GM12878 (cell line): ENCODE results near the gene IER3. TPM values are rescaled to one million over a fixed set of nuclear protein-coding genes. Genes with fewer than 3 reads are reported as not detected.
"Not testable (repeated sequence)": the region's sequence is repeated elsewhere in the genome, so short reads cannot be mapped to it uniquely, and the experiment has no call there.

Source experiments
- ATAC-seq: fragments of 200-7000 bp; cut with Tn5 transposase; 3 replicates; pipeline ENCODE4 v1.9.1; 2020; ENCODE audit warnings: mild to moderate bottlenecking, moderate library complexity
- BruUV-seq: library from RNA; stranded (reverse); fragments of 400-500 nt; replicated peaks from 2 replicates; lab custom pipeline; 2021; lab: Mats Ljungman, UMichigan
- CTCF ChIA-PET: fragments of 300-600 bp; sonication (Branson Sonifier 250); formaldehyde crosslinking; extraction: SDS; loops from one replicate; lab custom pipeline; 2021; ENCODE audit warnings: inconsistent platforms; lab: Yijun Ruan, JAX
- POLR2A ChIA-PET: fragments of 350-600 bp; formaldehyde crosslinking; extraction: SDS; loops from one replicate; lab custom pipeline; 2021; ENCODE audit warnings: inconsistent platforms; lab: Charles Lee
- RAD21 ChIA-PET: fragments of 300-600 bp; sonication (Branson Sonifier 250); formaldehyde crosslinking; loops from one replicate; lab custom pipeline; 2023; ENCODE audit warnings: antibody characterized with exemption; ENCODE audit not compliant: unreplicated experiment; lab: Charles Lee
- SMC1A ChIA-PET: fragments of 300-600 bp; sonication (Branson Sonifier 250); formaldehyde crosslinking; loops from one replicate; lab custom pipeline; 2023; ENCODE audit not compliant: unreplicated experiment, uncharacterized antibody; lab: Charles Lee
- DNase-seq: peaks from one replicate; pipeline ENCODE4 v3.0.0-alpha.2; 2011; ENCODE audit warnings: low read depth, low spot score
- FAIRE-seq: peaks from 3 replicates; lab custom pipeline; 2011; peaks lifted over from hg19 to GRCh38; lab: Jason Lieb, UNC
- H2AFZ ChIP-seq: 2 replicates; pipeline ENCODE4 v1.6.0; 2011; ENCODE audit warnings: low read depth, low read length, control low read depth; ENCODE audit not compliant: control insufficient read depth
- H3K27ac ChIP-seq: 2 replicates; pipeline ENCODE4 v1.5.1; 2011; ENCODE audit warnings: control low read depth; ENCODE audit not compliant: control insufficient read depth, insufficient read depth
- H3K27me3 ChIP-seq, 2 experiments: replicated peaks in 1 of 2; 2 replicates each; pipeline versions ENCODE4 v1.6.0 to v1.6.1; 2011; ENCODE audit warnings: low read length in 1 of 2; ENCODE audit not compliant: control insufficient read depth in 2 of 2, insufficient read depth in 2 of 2
- H3K36me3 ChIP-seq, 2 experiments: 2 replicates each; pipeline ENCODE4 v1.5.1; 2011; ENCODE audit warnings: low read length in 1 of 2; ENCODE audit not compliant: control insufficient read depth in 2 of 2, insufficient read depth in 2 of 2
- H3K4me1 ChIP-seq: 2 replicates; pipeline ENCODE4 v1.6.1; 2011; ENCODE audit warnings: mild to moderate bottlenecking, low read length, moderate library complexity, mixed read lengths; ENCODE audit not compliant: control insufficient read depth, insufficient read depth
- H3K4me2 ChIP-seq: 2 replicates; pipeline ENCODE4 v1.6.0; 2011; ENCODE audit warnings: control low read depth; ENCODE audit not compliant: control insufficient read depth, insufficient read depth
- H3K4me3 ChIP-seq: fragments of 200-600 bp; sonication (generic); 2 replicates; pipeline ENCODE4 v1.5.1; 2016
- H3K79me2 ChIP-seq: 2 replicates; pipeline ENCODE4 v1.6.0; 2011; ENCODE audit warnings: low read length; ENCODE audit not compliant: control insufficient read depth, insufficient read depth
- H3K9ac ChIP-seq: 2 replicates; pipeline ENCODE4 v1.8.0; 2011; ENCODE audit warnings: low read length, control low read depth, mixed read lengths; ENCODE audit not compliant: control insufficient read depth, insufficient read depth
- H3K9me3 ChIP-seq: replicated peaks from 3 replicates; pipeline ENCODE4 v1.5.1; 2011; ENCODE audit warnings: mild to moderate bottlenecking, low read length; ENCODE audit not compliant: control insufficient read depth, insufficient read depth
- H4K20me1 ChIP-seq: 2 replicates; pipeline ENCODE4 v1.6.0; 2011; ENCODE audit not compliant: control insufficient read depth, insufficient read depth
- ATF7 ChIP-seq: fragments of 450-650 bp; IDR thresholded peaks from 2 replicates; pipeline ENCODE4 v1.6.1; 2016; ENCODE audit warnings: low read depth, mild to moderate bottlenecking
- IKZF2 ChIP-seq, 2 experiments: fragments of 450-650 bp; IDR thresholded peaks; 2 replicates each; pipeline ENCODE4 v1.6.1; 2017; ENCODE audit warnings: mild to moderate bottlenecking in 2 of 2, moderate library complexity in 2 of 2
- MEF2A ChIP-seq: IDR thresholded peaks from 2 replicates; pipeline ENCODE4 v1.6.1; 2011; ENCODE audit warnings: low read depth, mild to moderate bottlenecking, low read length, moderate library complexity; ENCODE audit not compliant: insufficient read depth
- NR2F1 ChIP-seq: fragments of 450-650 bp; conservative IDR thresholded peaks from 2 replicates; pipeline ENCODE4 v1.6.1; 2017; ENCODE audit warnings: mild to moderate bottlenecking
- PML ChIP-seq: IDR thresholded peaks from 2 replicates; pipeline ENCODE4 v1.6.1; 2012; ENCODE audit warnings: low read length, inconsistent platforms
- ZBTB40 ChIP-seq: fragments of 450-650 bp; IDR thresholded peaks from 2 replicates; pipeline ENCODE4 v1.6.1; 2016; ENCODE audit warnings: mild to moderate bottlenecking, moderate library complexity, borderline replicate concordance
- ZNF24 ChIP-seq: fragments of 450-650 bp; IDR thresholded peaks from 2 replicates; pipeline ENCODE4 v1.6.1; 2017; ENCODE audit warnings: antibody characterized with exemption, mild to moderate bottlenecking
- WGBS: methylation state at CpG from one replicate; pipeline ENCODE4 v1.1.6; 2016; ENCODE audit warnings: low lambda C conversion rate; ENCODE audit not compliant: insufficient replicate concordance, insufficient coverage; ENCODE audit errors: missing lambda C conversion rate; 5-methylcytosine and 5-hydroxymethylcytosine counted together
- in situ Hi-C: fragments of 300-500 bp; cut with MboI; formaldehyde crosslinking; loops from 9 replicates; pipeline ENCODE4 v1.14.3; 2018; ENCODE audit warnings: mixed read lengths
- intact Hi-C: fragments of 100-400 bp; cut with micrococcal nuclease; formaldehyde crosslinking; loops from one replicate; pipeline ENCODE4 v1.14.2; 2022; ENCODE audit not compliant: unreplicated experiment
- polyA plus RNA-seq, 11 experiments: library from polyadenylated mRNA; depleted of rRNA in 4 of 11; unstranded in 6 of 11; stranded (reverse) in 5 of 11; fragments of >200 nt; fragmentation: Nextera tagmentation in 4 of 11; fragmentation: Illumina TruSeq in 1 of 11; extraction: Ambion mirVana in 4 of 11; extraction: Trizol in 1 of 11; gene quantifications; 1 replicate in 1 of 11; 2 replicates in 10 of 11; pipeline versions ENCODE4 v1.2.1 to v1.2.3, GENCODE V29; 2011 to 2016; ENCODE audit warnings: inconsistent platforms in 2 of 11, missing spikeins in 2 of 11, low read depth in 1 of 11
- total RNA-seq, 4 experiments: library from RNA; depleted of rRNA in 3 of 4; stranded (reverse); fragments of >200 nt in 3 of 4; fragmentation: Illumina TruSeq in 1 of 4; extraction: Trizol in 1 of 4; gene quantifications; 2 replicates each; pipeline versions ENCODE4 v1.2.1 to v1.2.3, GENCODE V29; 2013 to 2021

IER3 gene
- total and polyA plus RNA-seq, 10 of the 15 experiments (the other 5 are each of a cell fraction or from before 2014, with no cell fraction given): 1.9 to 100 (median 32.3) TPM

- no peak for TF ChIP-seq PML
- no peak for TF ChIP-seq ZNF24
- TF ChIP-seq ZBTB40: no peak
- TF ChIP-seq MEF2A: 0 out of 2 replicates have a peak, but pooled peaks have one; percentile 55
- TF ChIP-seq ATF7: peak; percentile 66
- TF ChIP-seq NR2F1: peak; percentile 71; the same call in 1 of the 2 replicates
- TF ChIP-seq IKZF2 (IDR thresholded peaks at IDR 0.05): peak in 1 of 2 experiments; percentile 14; a peak in 1 of 4 replicates
- TF ChIP-seq, all 136 proteins: peak for 8
These were observed 13.0 kb upstream of the IER3 start (continued) for GRCh38 chr6:30757261-30757904.

GRCh38 chr6:30756405-30757003 lies 12.2 kb upstream of the IER3 start:
- H3K27ac ChIP-seq, BruUV-seq, DNase-seq, H3K9ac ChIP-seq, in situ Hi-C loops, H3K27me3 ChIP-seq, H3K4me3 ChIP-seq, H3K4me2 ChIP-seq, H3K9me3 ChIP-seq, H4K20me1 ChIP-seq, H2AFZ ChIP-seq, ATAC-seq, H3K79me2 ChIP-seq, FAIRE-seq, H3K36me3 ChIP-seq: not testable (repeated sequence)
- intact Hi-C loops: loop anchor here (1.0 kb wide), 1 partner anchor 12 kb away; the partner anchor contains the start of gene IER3
- CTCF ChIA-PET: interaction anchor here (1.1 to 4.5 kb wide), 7 partner anchors 10 to 158 kb away, joined by 3 to 39 read pairs (median 4); partner anchors contain the start of gene VARS2
- peaks cover 22% of the 10 kb centered on the region; the same call in 1 of the 2 replicates for H3K4me1 ChIP-seq
- WGBS: 87% methylated on average over 7 of the region's 7 CpGs
- RAD21 ChIA-PET: interaction anchor here (0.6 to 4.5 kb wide), 9 partner anchors 10 to 146 kb away, joined by 3 to 62 read pairs (median 7); partner anchors contain the start of genes FLOT1 and IER3
- SMC1A ChIA-PET: interaction anchor here (0.7 to 3.8 kb wide), 9 partner anchors 10 to 122 kb away, joined by 3 to 65 read pairs (median 5); no protein-coding TSS in a partner anchor
- POLR2A ChIA-PET: interaction anchor here (1.4 to 4.4 kb wide), 6 partner anchors 9 to 62 kb away, joined by 5 to 42 read pairs (median 26); no protein-coding TSS in a partner anchor
